ENCODE measurements around the gene SULT2B1.
"Not testable (repeated sequence)": the region's sequence is repeated elsewhere in the genome, so short reads cannot be mapped to it uniquely, and the experiment has no call there.

SULT2B1 gene

DNA sequence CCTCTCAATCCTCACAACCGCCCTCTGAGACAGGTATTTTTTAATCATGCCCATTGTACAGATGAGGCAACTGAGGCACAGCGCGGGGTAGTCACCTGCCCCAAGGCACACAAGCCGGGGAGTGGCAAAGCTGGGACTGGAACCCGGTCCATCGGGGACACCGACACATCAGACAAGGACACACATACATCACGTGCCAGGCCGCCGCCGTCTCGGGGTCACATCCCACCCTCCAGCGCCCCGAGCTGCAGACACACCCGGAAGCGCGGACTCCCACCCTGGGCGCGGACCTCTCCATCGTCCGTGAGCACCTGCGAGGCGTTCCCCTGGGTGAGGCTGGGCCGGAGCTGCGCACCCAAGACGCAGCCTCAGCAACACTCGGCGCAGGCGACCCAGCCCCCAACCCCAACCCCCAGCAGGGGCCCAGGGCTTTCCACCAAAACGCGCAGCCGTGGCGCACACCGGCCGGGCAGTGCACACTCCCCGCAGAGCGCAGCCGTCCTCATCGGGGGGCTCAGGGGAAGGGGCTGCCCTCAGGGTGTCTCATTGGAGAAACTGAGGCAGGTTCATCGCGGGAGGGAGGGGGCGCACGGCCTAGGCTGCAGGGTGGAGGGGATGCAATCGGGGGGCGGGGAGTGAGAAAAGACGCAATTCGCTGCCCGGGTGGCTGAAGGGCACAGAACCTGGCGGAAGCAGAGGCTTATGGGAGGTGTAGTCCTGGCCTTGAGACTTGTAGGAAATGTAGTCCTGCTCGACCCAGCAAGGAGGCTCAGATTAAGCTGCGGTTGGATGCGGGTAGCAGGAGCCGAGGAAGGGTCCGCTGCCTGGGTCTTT, 38.5 kb upstream of the SULT2B1 start:
- POLR2A ChIA-PET, result interaction anchor here (0.6 to 0.7 kb wide), 2 partner anchors 71 to 938 kb away, joined by 3 read pairs; no protein-coding TSS in a partner anchor
- CTCF ChIA-PET, result interaction anchor here (0.9 to 1.5 kb wide), 4 partner anchors 24 to 104 kb away, joined by 3 to 4 read pairs (median 3); no protein-coding TSS in a partner anchor
- no peak for TF ChIP-seq CTCF (IDR thresholded peaks at IDR 0.05; ENCODE audit: control extremely low read depth, extremely low read depth, low read depth, missing control alignments)
- peak; percentile 86 for DNase-seq (ENCODE audit: extremely low spot score)

DNA sequence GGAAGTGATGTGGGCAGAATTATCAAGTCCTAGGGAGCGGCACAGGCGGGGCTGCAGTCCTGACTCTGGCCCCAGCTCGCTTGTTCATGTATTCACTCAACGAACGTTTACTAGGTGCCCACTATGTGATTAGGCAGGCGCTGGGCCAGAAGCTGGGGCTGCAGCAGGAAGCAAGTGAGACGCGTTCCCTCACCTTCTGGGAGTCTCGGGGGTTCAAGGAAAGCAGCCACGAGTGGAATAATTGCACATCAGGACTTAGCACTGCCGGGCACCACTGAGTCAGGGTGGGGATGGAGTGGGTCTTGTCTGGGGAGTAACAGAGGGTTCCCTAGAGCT, 37.9 kb upstream of the SULT2B1 start:
- ChIA-PET POLR2A (interaction anchor here (0.6 to 0.7 kb wide), 2 partner anchors 70 to 937 kb away, joined by 3 read pairs; no protein-coding TSS in a partner anchor), CTCF (interaction anchor here (0.9 to 1.5 kb wide), 4 partner anchors 25 to 103 kb away, joined by 3 to 4 read pairs (median 3); no protein-coding TSS in a partner anchor)
- no peak for DNase-seq (ENCODE audit: extremely low spot score)
- no peak for TF ChIP-seq CTCF (IDR thresholded peaks at IDR 0.05; ENCODE audit: control extremely low read depth, extremely low read depth, low read depth, missing control alignments)

GRCh38 chr19:48516536-48516935, 35.4 kb upstream of the SULT2B1 start:
- POLR2A ChIA-PET, result interaction anchor here (0.7 kb wide), 1 partner anchor 470 kb away, joined by 4 read pairs; no protein-coding TSS in a partner anchor
- DNase-seq (ENCODE audit: extremely low spot score), result no peak
- no peak for TF ChIP-seq CTCF (IDR thresholded peaks at IDR 0.05; ENCODE audit: control extremely low read depth, extremely low read depth, low read depth, missing control alignments)
- CTCF ChIA-PET, result interaction anchor here (1.1 to 1.3 kb wide), 2 partner anchors 10 to 72 kb away, joined by 3 to 6 read pairs; no protein-coding TSS in a partner anchor

- DNase-seq (ENCODE audit: extremely low spot score), result no peak
- ChIA-PET CTCF (interaction anchor here (1.4 to 1.5 kb wide), 2 partner anchors 28 to 66 kb away, joined by 3 to 7 read pairs; no protein-coding TSS in a partner anchor), POLR2A (no interaction called here)
- no peak for TF ChIP-seq CTCF (IDR thresholded peaks at IDR 0.05; ENCODE audit: control extremely low read depth, extremely low read depth, low read depth, missing control alignments)
These were observed 33.8 kb upstream of the SULT2B1 start for GRCh38 chr19:48518207-48518606.

DNA sequence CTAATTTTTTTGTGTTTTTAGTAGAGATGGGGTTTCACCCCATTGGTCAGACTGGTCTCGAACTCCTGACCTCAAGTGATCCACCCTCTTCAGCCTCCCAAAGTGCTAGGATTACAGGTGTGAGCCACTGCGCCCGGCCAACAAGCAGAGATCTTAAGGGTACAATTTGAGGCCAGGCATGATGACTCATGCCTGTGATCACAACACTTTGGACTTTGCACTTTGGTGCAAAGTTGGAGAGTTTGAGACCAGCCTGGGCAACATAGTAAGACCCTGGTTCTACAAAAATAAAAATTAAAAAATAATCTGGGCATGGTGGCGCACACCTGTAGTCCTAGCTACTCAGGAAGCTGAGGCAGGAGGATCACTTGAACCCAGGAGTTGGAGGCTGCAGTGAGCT, 32.5 kb upstream of the SULT2B1 start:
- POLR2A ChIA-PET; DNase-seq (ENCODE audit: extremely low spot score): not testable (repeated sequence)
- CTCF ChIA-PET, result interaction anchor here (2.2 kb wide), 1 partner anchor 65 kb away, joined by 6 read pairs; no protein-coding TSS in a partner anchor

- ChIA-PET POLR2A (interaction anchor here (0.5 kb wide), 1 partner anchor 13 kb away, joined by 4 read pairs; no protein-coding TSS in a partner anchor), CTCF (interaction anchor here (0.8 to 2.2 kb wide), 2 partner anchors 64 to 265 kb away, joined by 3 to 6 read pairs; no protein-coding TSS in a partner anchor)
- no peak for TF ChIP-seq CTCF (IDR thresholded peaks at IDR 0.05; ENCODE audit: control extremely low read depth, extremely low read depth, low read depth, missing control alignments)
- no peak for DNase-seq (ENCODE audit: extremely low spot score)
These were observed 31.8 kb upstream of the SULT2B1 start for GRCh38 chr19:48520134-48520533.

GRCh38 chr19:48524221-48524620, 27.8 kb upstream of the SULT2B1 start:
- DNase-seq (ENCODE audit: extremely low spot score), result no peak
- POLR2A ChIA-PET, result no interaction called here
- CTCF ChIA-PET, result interaction anchor here (1.4 to 3.2 kb wide), 2 partner anchors 34 to 60 kb away, joined by 3 to 12 read pairs; no protein-coding TSS in a partner anchor
- TF ChIP-seq CTCF (IDR thresholded peaks at IDR 0.05; ENCODE audit: control extremely low read depth, extremely low read depth, low read depth, missing control alignments), result no peak
